ENCODE measurements around the gene FTSJ1. TPM values are rescaled to one million over a fixed set of nuclear protein-coding genes. Genes with fewer than 3 reads are reported as not detected.

FTSJ1 gene
- total and polyA plus RNA-seq, 2 of the 8 experiments (the other 6 are each of a cell fraction or from before 2014, with no cell fraction given), result 62.4 to 80.4 TPM

GRCh38 chrX:48473704-48473990 is 2.4 kb upstream of the FTSJ1 start:
- DNase-seq (ENCODE audit: low read depth in 1 of 2, low spot score in 2 of 2), result no peak
- 0 out of 2 replicates have a peak overlapping the region, but pooled peaks have one; percentile 53 for H2AFZ ChIP-seq (ENCODE audit: low read length)
- no peak overlapping the region for H2AK5ac ChIP-seq (ENCODE audit: low read depth, low read length)
- FAIRE-seq, result no peak
- peaks cover 3% of the 10 kb centered on the region; the same call in 1 of the 2 replicates for H3K23me2 ChIP-seq (ENCODE audit: low read depth, low read length)
- H3K79me1 ChIP-seq (ENCODE audit: low read depth, low read length), result no peaks in the 10 kb centered on the region
- H3K14ac ChIP-seq (ENCODE audit: insufficient read length), result no peak overlapping the region
- H2BK12ac ChIP-seq (ENCODE audit: low read depth, low read length), result peak overlapping the region; percentile 63; the same call in 1 of the 2 replicates
- peak overlapping the region; percentile 21 for H4K5ac ChIP-seq (ENCODE audit: insufficient read length, low read depth, low read length)
- ChIA-PET CTCF (ENCODE audit: partially characterized antibody) (interaction anchor here (2.0 kb wide), 1 partner anchor 20 kb away, joined by 9 read pairs; no protein-coding TSS in a partner anchor), POLR2A (ENCODE audit: partially characterized antibody) (interaction anchor here (1.0 to 1.8 kb wide), 3 partner anchors 11 to 34 kb away, joined by 3 to 4 read pairs (median 3); no protein-coding TSS in a partner anchor)
- no peak overlapping the region for H2BK20ac ChIP-seq (ENCODE audit: low read length)
- WGBS, 2 experiments (ENCODE audit: extremely low coverage in 1 of 2, insufficient coverage in 1 of 2, insufficient read length in 1 of 2, insufficient replicate concordance in 2 of 2, low coverage in 1 of 2, low lambda C conversion rate in 2 of 2, missing lambda C conversion rate in 1 of 2), result 52% methylated on average over 4 of the region's 9 CpGs; no CpG with 5 or more reads in 1 of the 2 experiments
- no peak overlapping the region for H4K91ac ChIP-seq (replicated peaks; ENCODE audit: insufficient read length, low read length)
- TF ChIP-seq POLR2AphosphoS5 (IDR thresholded peaks at IDR 0.05; ENCODE audit: low read depth, low read length) (no peak), FOSL1 (IDR thresholded peaks at IDR 0.05; ENCODE audit: insufficient read depth, low read depth, low read length) (no peak), HDAC6 (IDR thresholded peaks at IDR 0.05; ENCODE audit: low read depth, low read length) (no peak), TEAD4 (IDR thresholded peaks at IDR 0.05; ENCODE audit: low read depth, low read length) (no peak), CHD1 (IDR thresholded peaks at IDR 0.05; ENCODE audit: low read depth, low read length) (no peak), NANOG (IDR thresholded peaks at IDR 0.05; ENCODE audit: insufficient read depth, low read depth, low read length, poor library complexity, severe bottlenecking) (no peak), EZH2 (IDR thresholded peaks at IDR 0.05; ENCODE audit: low read depth, low read length, severe bottlenecking) (no peak), RNF2 (IDR thresholded peaks at IDR 0.05; ENCODE audit: borderline replicate concordance, low read depth, low read length, missing control alignments, poor library complexity, severe bottlenecking) (no peak), MAFK (IDR thresholded peaks at IDR 0.05; ENCODE audit: low read depth, low read length) (no peak), CTBP2 (IDR thresholded peaks at IDR 0.05; ENCODE audit: borderline replicate concordance, insufficient read depth, insufficient read length, low read length) (no peak), CREB1 (IDR thresholded peaks at IDR 0.05) (no peak)
- peaks cover 0 to 7% of the 10 kb centered on the region in 2 experiments for H4K20me1 ChIP-seq (replicated peaks in 1 of 2; ENCODE audit: control insufficient read depth in 1 of 2, insufficient read depth in 2 of 2, low read length in 2 of 2)
- H3K27me3 ChIP-seq (replicated peaks in 1 of 4; ENCODE audit: control insufficient read depth in 3 of 4, extremely low read depth in 1 of 4, insufficient read depth in 3 of 4, low read length in 3 of 4), result no peaks in the 10 kb centered on the region
- H3K27ac ChIP-seq (ENCODE audit: low read depth, low read length), result no peak overlapping the region; the same call in 1 of the 2 replicates
- no peak overlapping the region for H3K23ac ChIP-seq (ENCODE audit: insufficient read length)
- H4K8ac ChIP-seq (ENCODE audit: extremely low read depth, insufficient read depth, low read length), result no peak overlapping the region
- H3K79me2 ChIP-seq (ENCODE audit: control insufficient read depth in 1 of 2, insufficient read depth in 2 of 2, low read length in 2 of 2), result peaks cover 0 to 24% of the 10 kb centered on the region in 2 experiments; a peak in 2 of 4 replicates
- H3K4me2 ChIP-seq (ENCODE audit: insufficient read depth in 1 of 2, low read depth in 2 of 2, low read length in 2 of 2), result peak overlapping the region; percentile 6 to 54; a peak in 3 of 4 replicates
- H3K4me1 ChIP-seq (replicated peaks in 1 of 4; ENCODE audit: control insufficient read depth in 3 of 4, insufficient read depth in 4 of 4, low read length in 3 of 4), result peaks cover 5 to 15% (median 11%) of the 10 kb centered on the region in 4 experiments
- no peak overlapping the region for H3K56ac ChIP-seq (replicated peaks; ENCODE audit: insufficient read length, low read depth, low read length)
- no peak overlapping the region for H3K9ac ChIP-seq (replicated peaks in 1 of 4; ENCODE audit: extremely low read depth in 1 of 4, low read depth in 3 of 4, low read length in 3 of 4)
- no peak overlapping the region for H2BK120ac ChIP-seq (replicated peaks; ENCODE audit: low read depth, low read length)
- H3K9me3 ChIP-seq (ENCODE audit: insufficient read depth in 2 of 2, low read depth in 1 of 2, low read length in 1 of 2), result no peaks in the 10 kb centered on the region
- peak overlapping the region; percentile 44; the same call in 1 of the 2 replicates for H2BK5ac ChIP-seq (ENCODE audit: low read depth, low read length)
- H3K36me3 ChIP-seq (ENCODE audit: control insufficient read depth in 2 of 4, insufficient read depth in 4 of 4, low read length in 3 of 4), result peaks cover 0 to under 1% (median 0%) of the 10 kb centered on the region in 4 experiments; a peak in 1 of 8 replicates
- H3K4ac ChIP-seq (replicated peaks; ENCODE audit: insufficient read length, low read depth, low read length), result peak overlapping the region; percentile 3
- H3K18ac ChIP-seq (ENCODE audit: extremely low read depth, low read length), result no peak overlapping the region; the same call in 1 of the 2 replicates
- no peak overlapping the region for H2BK15ac ChIP-seq (ENCODE audit: low read length)
- H3K4me3 ChIP-seq (ENCODE audit: extremely low read depth in 1 of 4, insufficient read depth in 2 of 4, low read depth in 3 of 4, low read length in 4 of 4), result peak overlapping the region in 1 of 4 experiments; percentile 37; a peak in 1 of 8 replicates

Measured in H1 (cell line).